ENCODE data around the gene FAM50A.

The FAM50A gene

DNA sequence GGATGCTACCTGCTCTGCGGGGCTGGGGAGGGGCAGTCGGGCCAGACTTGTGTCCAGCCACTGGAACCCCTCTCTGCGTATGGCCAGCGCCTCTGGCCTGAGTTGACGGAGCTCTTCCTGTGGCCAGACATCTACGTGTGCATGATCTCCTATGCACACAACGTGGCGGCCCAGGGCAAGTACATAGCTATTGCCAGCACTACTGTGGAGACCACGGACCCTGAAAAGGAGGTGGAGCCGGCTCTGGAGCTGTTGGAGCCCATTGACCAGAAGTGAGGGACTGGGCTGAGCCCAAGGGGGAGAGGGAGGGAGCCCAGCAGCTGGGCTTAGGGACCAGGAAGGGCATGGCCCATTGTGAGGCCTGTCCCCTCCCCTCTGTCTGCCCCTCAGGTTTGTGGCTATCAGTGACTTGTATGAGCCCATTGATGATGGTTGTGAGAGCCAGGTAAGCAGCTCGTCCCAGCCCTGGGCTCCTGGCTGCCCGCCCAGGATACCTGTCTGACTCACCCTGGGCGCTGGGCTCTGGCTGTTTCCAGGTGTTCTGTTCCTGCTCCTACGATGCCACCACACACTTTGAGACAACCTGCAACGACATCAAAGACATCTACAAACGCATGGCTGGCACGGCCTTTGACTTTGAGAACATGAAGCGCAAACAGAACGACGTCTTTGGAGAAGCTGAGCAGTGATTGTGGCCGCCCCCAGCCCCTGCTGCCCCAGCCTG lies 1.8 kb upstream of the FAM50A start:
- no peak overlapping the region for H3K4me3 ChIP-seq (ENCODE audit: low read depth, low read length)
- TF ChIP-seq CTCF (conservative IDR thresholded peaks at IDR 0.05; ENCODE audit: low read depth, low read length) = no peak
- DNase-seq (ENCODE audit: low read depth) = no peak

GRCh38 chrX:154443479-154443910 lies 446 bp upstream of the FAM50A start:
- no peak for TF ChIP-seq CTCF (conservative IDR thresholded peaks at IDR 0.05; ENCODE audit: low read depth, low read length)
- peak overlapping the region; percentile 45 for H3K4me3 ChIP-seq (ENCODE audit: low read depth, low read length)
- DNase-seq (ENCODE audit: low read depth) = no peak

DNA sequence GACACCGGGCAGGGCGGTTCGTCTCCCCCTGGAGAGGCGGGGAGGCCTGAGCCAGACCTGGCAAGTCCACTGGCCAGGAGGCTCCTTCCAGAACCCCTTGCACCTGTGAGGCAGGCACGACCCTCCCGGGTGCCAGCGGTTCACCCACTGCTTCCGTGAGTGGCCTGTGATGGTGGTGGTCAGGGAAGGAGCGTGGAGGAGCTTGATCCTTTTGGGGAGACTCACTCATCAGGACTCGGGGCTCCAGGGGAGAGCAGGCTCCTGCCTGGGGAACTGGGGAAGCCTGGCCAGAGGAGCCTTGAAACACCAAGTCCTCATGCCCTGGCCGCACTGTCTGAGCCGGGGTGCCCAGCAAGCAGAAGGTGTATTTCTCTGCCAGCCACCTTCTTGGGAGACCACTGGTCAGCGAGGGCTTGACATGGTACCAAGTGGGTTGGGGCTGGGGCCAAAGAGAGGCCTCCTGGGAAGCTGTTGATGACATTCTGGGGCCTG lies 860 bp downstream of the FAM50A start:
- no peak for DNase-seq (ENCODE audit: low read depth)
- peak overlapping the region; percentile 64 for H3K4me3 ChIP-seq (ENCODE audit: low read depth, low read length)
- no peak for TF ChIP-seq CTCF (conservative IDR thresholded peaks at IDR 0.05; ENCODE audit: low read depth, low read length)

GRCh38 chrX:154445776-154446175 lies 1.8 kb downstream of the FAM50A start:
- no peak for DNase-seq (ENCODE audit: low read depth)
- no peak for TF ChIP-seq CTCF (conservative IDR thresholded peaks at IDR 0.05; ENCODE audit: low read depth, low read length)
- H3K4me3 ChIP-seq (ENCODE audit: low read depth, low read length) = no peak overlapping the region

DNA sequence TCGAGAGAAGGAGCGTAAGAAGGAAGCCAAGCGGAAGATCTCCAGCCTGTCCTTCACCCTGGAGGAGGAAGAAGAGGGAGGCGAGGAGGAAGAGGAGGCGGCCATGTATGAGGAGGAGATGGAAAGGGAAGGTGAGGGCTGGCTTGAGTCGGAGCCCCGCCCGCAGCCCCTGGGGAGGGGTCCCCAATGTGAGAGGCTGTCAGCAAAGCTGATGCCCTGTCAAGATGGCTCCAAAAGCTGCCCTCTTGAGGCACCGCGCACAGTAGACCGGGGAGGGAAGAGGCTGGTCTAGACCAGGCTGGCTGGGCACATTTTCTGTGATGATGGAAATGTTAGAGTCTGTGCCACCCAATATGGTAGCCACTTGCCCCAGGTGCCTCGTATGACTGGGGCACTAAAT lies 2.5 kb downstream of the FAM50A start:
- H3K4me3 ChIP-seq (ENCODE audit: low read depth, low read length) = no peak overlapping the region
- no peak for TF ChIP-seq CTCF (conservative IDR thresholded peaks at IDR 0.05; ENCODE audit: low read depth, low read length)
- no peak for DNase-seq (ENCODE audit: low read depth)

GRCh38 chrX:154448484-154448883 lies 4.5 kb downstream of the FAM50A start:
- DNase-seq (ENCODE audit: low read depth) = no peak
- no peak overlapping the region for H3K4me3 ChIP-seq (ENCODE audit: low read depth, low read length)
- TF ChIP-seq CTCF (conservative IDR thresholded peaks at IDR 0.05; ENCODE audit: low read depth, low read length) = no peak

DNA sequence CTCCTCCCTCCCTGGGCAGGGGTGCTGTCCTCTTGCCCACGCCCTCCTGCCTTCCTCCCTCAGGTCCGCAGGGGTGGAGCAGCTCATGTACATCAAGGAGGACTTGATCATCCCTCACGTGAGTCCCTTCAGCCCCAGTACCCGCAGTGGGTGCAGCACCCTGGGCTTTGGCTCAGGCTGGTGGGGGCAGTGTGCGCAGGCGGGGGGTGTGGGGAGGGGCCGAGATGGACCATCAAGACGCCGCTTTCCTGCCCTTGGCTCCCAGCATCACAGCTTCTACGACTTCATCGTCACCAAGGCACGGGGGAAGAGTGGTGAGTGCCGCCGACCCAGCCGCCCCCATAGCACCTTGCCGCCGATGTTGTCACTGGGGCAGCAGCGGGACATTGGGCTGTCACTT lies 5.7 kb downstream of the FAM50A start:
- H3K4me3 ChIP-seq (ENCODE audit: low read depth, low read length) = no peak overlapping the region
- DNase-seq (ENCODE audit: low read depth) = no peak
- no peak for TF ChIP-seq CTCF (conservative IDR thresholded peaks at IDR 0.05; ENCODE audit: low read depth, low read length)
